ENCODE data around the gene NUDT12.

NUDT12 gene

DNA sequence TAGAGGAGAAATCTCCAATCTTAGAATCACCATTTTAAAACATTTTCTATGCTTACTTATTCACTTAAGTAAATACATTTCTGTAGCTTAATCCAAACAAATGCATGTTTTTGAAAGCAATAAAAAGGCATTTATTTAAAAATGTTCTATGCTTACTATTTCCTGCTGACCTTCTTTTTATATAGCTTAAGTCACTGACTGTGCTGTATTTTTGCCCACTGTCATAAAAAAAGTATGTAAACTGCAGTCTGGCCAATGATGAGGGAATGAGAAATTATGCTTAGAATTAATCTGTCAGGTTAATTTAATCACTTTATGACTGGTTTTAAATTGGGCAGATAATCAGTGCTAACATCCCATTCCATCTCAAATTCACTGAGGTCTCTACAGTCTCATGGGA lies 20.1 kb downstream of the NUDT12 start:
- no peaks in the 10 kb centered on the region for H3K9me3 ChIP-seq (ENCODE audit: control insufficient read depth, insufficient read depth, low read depth, low read length)
- no peak overlapping the region for H3K4me3 ChIP-seq (ENCODE audit: low read depth, low read length)
- no peak overlapping the region for H3K27ac ChIP-seq (ENCODE audit: extremely low read depth, low read depth, low read length)
- 0 out of 2 replicates have a peak, but pooled peaks cover 5% of the 10 kb centered on the region for H3K4me1 ChIP-seq (ENCODE audit: control insufficient read depth, insufficient read depth, low read length)
- POLR2A ChIA-PET, result no interaction called here
- CTCF ChIA-PET, result no interaction called here
- TF ChIP-seq, protein P1, sequence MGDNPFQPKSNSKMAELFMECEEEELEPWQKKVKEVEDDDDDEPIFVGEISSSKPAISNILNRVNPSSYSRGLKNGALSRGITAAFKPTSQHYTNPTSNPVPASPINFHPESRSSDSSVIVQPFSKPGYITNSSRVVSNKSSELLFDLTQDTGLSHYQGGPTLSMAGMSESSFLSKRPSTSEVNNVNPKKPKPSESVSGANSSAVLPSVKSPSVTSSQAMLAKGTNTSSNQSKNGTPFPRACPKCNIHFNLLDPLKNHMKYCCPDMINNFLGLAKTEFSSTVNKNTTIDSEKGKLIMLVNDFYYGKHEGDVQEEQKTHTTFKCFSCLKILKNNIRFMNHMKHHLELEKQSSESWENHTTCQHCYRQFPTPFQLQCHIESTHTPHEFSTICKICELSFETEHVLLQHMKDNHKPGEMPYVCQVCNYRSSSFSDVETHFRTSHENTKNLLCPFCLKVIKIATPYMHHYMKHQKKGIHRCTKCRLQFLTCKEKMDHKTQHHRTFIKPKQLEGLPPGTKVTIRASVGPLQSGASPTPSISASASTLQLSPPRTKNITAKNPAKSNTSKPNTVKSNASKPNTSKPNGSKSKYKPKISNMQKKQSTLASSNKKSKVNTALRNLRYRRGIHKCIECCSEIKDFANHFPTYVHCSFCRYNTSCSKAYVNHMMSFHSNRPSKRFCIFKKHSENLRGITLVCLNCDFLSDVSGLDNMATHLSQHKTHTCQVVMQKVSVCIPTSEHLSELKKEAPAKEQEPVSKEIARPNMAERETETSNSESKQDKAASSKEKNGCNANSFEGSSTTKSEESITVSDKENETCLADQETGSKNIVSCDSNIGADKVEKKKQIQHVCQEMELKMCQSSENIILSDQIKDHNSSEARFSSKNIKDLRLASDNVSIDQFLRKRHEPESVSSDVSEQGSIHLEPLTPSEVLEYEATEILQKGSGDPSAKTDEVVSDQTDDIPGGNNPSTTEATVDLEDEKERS (tag by site-specific recombination; IDR thresholded peaks at IDR 0.05), result no peak
- TF ChIP-seq ZBTB7A (tag by site-specific recombination; IDR thresholded peaks at IDR 0.05; ENCODE audit: low read depth) (no peak), ZNF37A (tag by site-specific recombination; IDR thresholded peaks at IDR 0.05) (no peak), ZNF350 (tag by site-specific recombination; IDR thresholded peaks at IDR 0.05) (no peak), BCL11A (tag by site-specific recombination; IDR thresholded peaks at IDR 0.05; ENCODE audit: low read depth) (no peak), ZNF23 (tag by site-specific recombination; IDR thresholded peaks at IDR 0.05; ENCODE audit: borderline replicate concordance) (no peak), ZFP69B (tag by site-specific recombination; IDR thresholded peaks at IDR 0.05) (no peak), GLI2 (tag by site-specific recombination; IDR thresholded peaks at IDR 0.05; ENCODE audit: borderline replicate concordance, low read depth) (no peak)
- TF ChIP-seq, protein P2, sequence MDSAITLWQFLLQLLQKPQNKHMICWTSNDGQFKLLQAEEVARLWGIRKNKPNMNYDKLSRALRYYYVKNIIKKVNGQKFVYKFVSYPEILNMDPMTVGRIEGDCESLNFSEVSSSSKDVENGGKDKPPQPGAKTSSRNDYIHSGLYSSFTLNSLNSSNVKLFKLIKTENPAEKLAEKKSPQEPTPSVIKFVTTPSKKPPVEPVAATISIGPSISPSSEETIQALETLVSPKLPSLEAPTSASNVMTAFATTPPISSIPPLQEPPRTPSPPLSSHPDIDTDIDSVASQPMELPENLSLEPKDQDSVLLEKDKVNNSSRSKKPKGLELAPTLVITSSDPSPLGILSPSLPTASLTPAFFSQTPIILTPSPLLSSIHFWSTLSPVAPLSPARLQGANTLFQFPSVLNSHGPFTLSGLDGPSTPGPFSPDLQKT (IDR thresholded peaks at IDR 0.05; ENCODE audit: borderline replicate concordance, low read depth, low read length), result no peak
- no peaks in the 10 kb centered on the region for H3K36me3 ChIP-seq (ENCODE audit: control insufficient read depth in 2 of 2, insufficient read depth in 1 of 2, low read length in 2 of 2)

DNA sequence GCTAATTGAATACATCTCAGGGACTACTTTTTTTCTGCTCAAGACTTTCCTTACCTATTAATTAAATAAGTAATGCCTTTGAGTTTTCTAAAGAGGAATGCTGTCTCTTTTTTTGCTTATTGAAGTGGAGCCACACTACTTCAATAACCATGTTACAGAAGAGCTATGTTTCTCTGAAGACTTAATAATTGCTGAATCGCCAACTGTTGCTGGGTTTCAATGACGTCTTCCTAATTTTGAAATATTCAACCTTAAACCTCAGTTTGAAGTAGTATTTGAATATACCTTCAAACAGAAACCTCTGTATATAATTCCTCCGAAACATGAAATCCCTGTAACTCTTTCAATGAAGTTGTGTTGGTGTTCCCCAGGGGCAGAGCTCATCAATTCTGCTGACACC lies 21.0 kb downstream of the NUDT12 start:
- H3K9me3 ChIP-seq (ENCODE audit: control insufficient read depth, insufficient read depth, low read depth, low read length), result no peaks in the 10 kb centered on the region
- H3K4me3 ChIP-seq (ENCODE audit: low read depth, low read length), result no peak overlapping the region
- CTCF ChIA-PET, result interaction anchor here (0.7 to 1.4 kb wide), 3 partner anchors 8 to 396 kb away, joined by 3 read pairs; no protein-coding TSS in a partner anchor
- POLR2A ChIA-PET, result no interaction called here
- H3K36me3 ChIP-seq (ENCODE audit: control insufficient read depth in 2 of 2, insufficient read depth in 1 of 2, low read length in 2 of 2), result no peaks in the 10 kb centered on the region
- H3K4me1 ChIP-seq (ENCODE audit: control insufficient read depth, insufficient read depth, low read length), result no peaks in the 10 kb centered on the region
- H3K27ac ChIP-seq (ENCODE audit: extremely low read depth, low read depth, low read length), result no peak overlapping the region
- TF ChIP-seq ZNF664 (tag by site-specific recombination; IDR thresholded peaks at IDR 0.05) (no peak), ZSCAN16 (tag by site-specific recombination; IDR thresholded peaks at IDR 0.05) (no peak), ZNF132 (tag by site-specific recombination; IDR thresholded peaks at IDR 0.05; ENCODE audit: borderline replicate concordance) (no peak), ZNF501 (tag by site-specific recombination; IDR thresholded peaks at IDR 0.05) (no peak), ZNF670 (tag by site-specific recombination; IDR thresholded peaks at IDR 0.05; ENCODE audit: low read depth) (no peak), ZXDB (tag by site-specific recombination; IDR thresholded peaks at IDR 0.05) (no peak), KLF1 (tag by site-specific recombination; IDR thresholded peaks at IDR 0.05) (no peak), ZNF341 (tag by site-specific recombination; IDR thresholded peaks at IDR 0.05; ENCODE audit: low read depth) (no peak), KLF7 (tag by site-specific recombination; IDR thresholded peaks at IDR 0.05; ENCODE audit: borderline replicate concordance) (no peak), PRDM1 (tag by site-specific recombination; IDR thresholded peaks at IDR 0.05) (no peak), ZNF660 (tag by site-specific recombination; IDR thresholded peaks at IDR 0.05) (no peak), ZNF76 (tag by site-specific recombination; IDR thresholded peaks at IDR 0.05; ENCODE audit: borderline replicate concordance, low read depth) (no peak)
- TF ChIP-seq, protein P3, sequence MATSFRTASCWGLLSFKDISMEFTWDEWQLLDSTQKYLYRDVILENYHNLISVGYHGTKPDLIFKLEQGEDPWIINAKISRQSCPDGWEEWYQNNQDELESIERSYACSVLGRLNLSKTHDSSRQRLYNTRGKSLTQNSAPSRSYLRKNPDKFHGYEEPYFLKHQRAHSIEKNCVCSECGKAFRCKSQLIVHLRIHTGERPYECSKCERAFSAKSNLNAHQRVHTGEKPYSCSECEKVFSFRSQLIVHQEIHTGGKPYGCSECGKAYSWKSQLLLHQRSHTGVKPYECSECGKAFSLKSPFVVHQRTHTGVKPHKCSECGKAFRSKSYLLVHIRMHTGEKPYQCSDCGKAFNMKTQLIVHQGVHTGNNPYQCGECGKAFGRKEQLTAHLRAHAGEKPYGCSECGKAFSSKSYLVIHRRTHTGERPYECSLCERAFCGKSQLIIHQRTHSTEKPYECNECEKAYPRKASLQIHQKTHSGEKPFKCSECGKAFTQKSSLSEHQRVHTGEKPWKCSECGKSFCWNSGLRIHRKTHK (tag by site-specific recombination; IDR thresholded peaks at IDR 0.05), result no peak
- TF ChIP-seq, protein P4, sequence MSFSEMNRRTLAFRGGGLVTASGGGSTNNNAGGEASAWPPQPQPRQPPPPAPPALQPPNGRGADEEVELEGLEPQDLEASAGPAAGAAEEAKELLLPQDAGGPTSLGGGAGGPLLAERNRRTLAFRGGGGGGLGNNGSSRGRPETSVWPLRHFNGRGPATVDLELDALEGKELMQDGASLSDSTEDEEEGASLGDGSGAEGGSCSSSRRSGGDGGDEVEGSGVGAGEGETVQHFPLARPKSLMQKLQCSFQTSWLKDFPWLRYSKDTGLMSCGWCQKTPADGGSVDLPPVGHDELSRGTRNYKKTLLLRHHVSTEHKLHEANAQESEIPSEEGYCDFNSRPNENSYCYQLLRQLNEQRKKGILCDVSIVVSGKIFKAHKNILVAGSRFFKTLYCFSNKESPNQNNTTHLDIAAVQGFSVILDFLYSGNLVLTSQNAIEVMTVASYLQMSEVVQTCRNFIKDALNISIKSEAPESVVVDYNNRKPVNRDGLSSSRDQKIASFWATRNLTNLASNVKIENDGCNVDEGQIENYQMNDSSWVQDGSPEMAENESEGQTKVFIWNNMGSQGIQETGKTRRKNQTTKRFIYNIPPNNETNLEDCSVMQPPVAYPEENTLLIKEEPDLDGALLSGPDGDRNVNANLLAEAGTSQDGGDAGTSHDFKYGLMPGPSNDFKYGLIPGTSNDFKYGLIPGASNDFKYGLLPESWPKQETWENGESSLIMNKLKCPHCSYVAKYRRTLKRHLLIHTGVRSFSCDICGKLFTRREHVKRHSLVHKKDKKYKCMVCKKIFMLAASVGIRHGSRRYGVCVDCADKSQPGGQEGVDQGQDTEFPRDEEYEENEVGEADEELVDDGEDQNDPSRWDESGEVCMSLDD (tag by site-specific recombination; IDR thresholded peaks at IDR 0.05), result no peak
- TF ChIP-seq, protein P5, sequence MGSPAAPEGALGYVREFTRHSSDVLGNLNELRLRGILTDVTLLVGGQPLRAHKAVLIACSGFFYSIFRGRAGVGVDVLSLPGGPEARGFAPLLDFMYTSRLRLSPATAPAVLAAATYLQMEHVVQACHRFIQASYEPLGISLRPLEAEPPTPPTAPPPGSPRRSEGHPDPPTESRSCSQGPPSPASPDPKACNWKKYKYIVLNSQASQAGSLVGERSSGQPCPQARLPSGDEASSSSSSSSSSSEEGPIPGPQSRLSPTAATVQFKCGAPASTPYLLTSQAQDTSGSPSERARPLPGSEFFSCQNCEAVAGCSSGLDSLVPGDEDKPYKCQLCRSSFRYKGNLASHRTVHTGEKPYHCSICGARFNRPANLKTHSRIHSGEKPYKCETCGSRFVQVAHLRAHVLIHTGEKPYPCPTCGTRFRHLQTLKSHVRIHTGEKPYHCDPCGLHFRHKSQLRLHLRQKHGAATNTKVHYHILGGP (tag by site-specific recombination; IDR thresholded peaks at IDR 0.05), result no peak
- TF ChIP-seq, protein P6, sequence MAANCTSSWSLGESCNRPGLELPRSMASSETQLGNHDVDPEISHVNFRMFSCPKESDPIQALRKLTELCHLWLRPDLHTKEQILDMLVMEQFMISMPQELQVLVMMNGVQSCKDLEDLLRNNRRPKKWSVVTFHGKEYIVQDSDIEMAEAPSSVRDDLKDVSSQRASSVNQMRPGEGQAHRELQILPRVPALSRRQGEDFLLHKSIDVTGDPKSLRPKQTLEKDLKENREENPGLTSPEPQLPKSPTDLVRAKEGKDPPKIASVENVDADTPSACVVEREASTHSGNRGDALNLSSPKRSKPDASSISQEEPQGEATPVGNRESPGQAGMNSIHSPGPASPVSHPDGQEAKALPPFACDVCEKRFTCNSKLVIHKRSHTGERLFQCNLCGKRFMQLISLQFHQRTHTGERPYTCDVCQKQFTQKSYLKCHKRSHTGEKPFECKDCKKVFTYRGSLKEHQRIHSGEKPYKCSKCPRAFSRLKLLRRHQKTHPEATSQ (tag by site-specific recombination; IDR thresholded peaks at IDR 0.05), result no peak
